ENCODE measurements around the gene CNN1. TPM values are rescaled to one million over a fixed set of nuclear protein-coding genes. Genes with fewer than 3 reads are reported as not detected.

The CNN1 gene
- total RNA-seq, 1 donor from 2014 or later, result 27.3 TPM

- Histone ChIP-seq H3K4me1 (peaks cover 7% of the 10 kb centered on the region), H3K4me3 (no peak overlapping the region), H3K9me3 (no peaks in the 10 kb centered on the region), H3K27ac (no peak overlapping the region), H3K27me3 (no peaks in the 10 kb centered on the region), H3K36me3 (peaks cover 25% of the 10 kb centered on the region)
- ATAC-seq (no peak), DNase-seq (no peak)
- intact Hi-C loops (cut with DNase I), result no loop called here
- TF ChIP-seq CTCF (IDR thresholded peaks at IDR 0.05), result no peak
Measured at GRCh38 chr19:11554160-11554559, 15.5 kb downstream of the CNN1 start.

- DNase-seq, result no peak
- ATAC-seq, result no peak
- intact Hi-C loops (cut with DNase I), result no loop called here
- Histone ChIP-seq H3K4me3 (no peak overlapping the region), H3K36me3 (peaks cover 25% of the 10 kb centered on the region), H3K9me3 (no peaks in the 10 kb centered on the region), H3K4me1 (peaks cover 15% of the 10 kb centered on the region), H3K27ac (no peak overlapping the region), H3K27me3 (no peaks in the 10 kb centered on the region)
- no peak for TF ChIP-seq CTCF (IDR thresholded peaks at IDR 0.05)
Measured at GRCh38 chr19:11555246-11555645, 16.6 kb downstream of the CNN1 start.

- ATAC-seq, result no peak
- H3K36me3 ChIP-seq, result peaks cover 25% of the 10 kb centered on the region
- no peaks in the 10 kb centered on the region for H3K27me3 ChIP-seq
- no peak for DNase-seq
- no peaks in the 10 kb centered on the region for H3K9me3 ChIP-seq
- no peak overlapping the region for H3K27ac ChIP-seq
- no peak for TF ChIP-seq CTCF (IDR thresholded peaks at IDR 0.05)
- intact Hi-C loops (cut with DNase I), result no loop called here
- H3K4me3 ChIP-seq, result no peak overlapping the region
- H3K4me1 ChIP-seq, result peaks cover 17% of the 10 kb centered on the region
Measured at GRCh38 chr19:11556634-11557420, 18.2 kb downstream of the CNN1 start.

GRCh38 chr19:11558881-11559828 lies 20.5 kb downstream of the CNN1 start, which contains the start of gene ELOF1:
TSS of gene ELOF1 (minus strand) at chr19:11559230. CDS start at chr19:11554347, 4,883 bp downstream.
- TF ChIP-seq CTCF (IDR thresholded peaks at IDR 0.05), result peak; percentile 17
- DNase-seq, result peak; percentile 99
- Histone ChIP-seq H3K36me3 (peaks cover 7% of the 10 kb centered on the region), H3K9me3 (no peaks in the 10 kb centered on the region), H3K4me3 (peak within 1 kb of the TSS; percentile 93), H3K27me3 (no peaks in the 10 kb centered on the region), H3K4me1 (peaks cover 17% of the 10 kb centered on the region), H3K27ac (peak within 1 kb of the TSS; percentile 84)
- ATAC-seq, result peak; percentile 98
- intact Hi-C loops (cut with DNase I), result no loop called here

GRCh38 chr19:11560404-11561051 lies 21.9 kb downstream of the CNN1 start:
- Histone ChIP-seq H3K4me1 (peaks cover 17% of the 10 kb centered on the region), H3K4me3 (peak overlapping the region; percentile 93), H3K27me3 (no peaks in the 10 kb centered on the region), H3K9me3 (no peaks in the 10 kb centered on the region), H3K27ac (no peak overlapping the region), H3K36me3 (no peaks in the 10 kb centered on the region)
- TF ChIP-seq CTCF (IDR thresholded peaks at IDR 0.05), result peak; percentile 85
- intact Hi-C loops (cut with DNase I), result no loop called here
- DNase-seq, result no peak
- ATAC-seq, result peak; percentile 74

Data from upper lobe of right lung (tissue), 1 donor.